GM21737 (cell line): ENCODE results near the gene MTAP.

Source experiments
- ATAC-seq: cut with Tn5 transposase; IDR thresholded peaks from one replicate; pipeline ENCODE4 v1.9.1; 2021; ENCODE audit warnings: mild to moderate bottlenecking, moderate library complexity; ENCODE audit not compliant: unreplicated experiment

MTAP gene

GRCh38 chr9:21804331-21804730 lies 1.9 kb downstream of the MTAP start:
- no peak for ATAC-seq

- ATAC-seq = no peak
Observed at GRCh38 chr9:21804791-21805190, 2.4 kb downstream of the MTAP start.

- no peak for ATAC-seq
Observed at GRCh38 chr9:21806644-21807043, 4.2 kb downstream of the MTAP start.

- no peak for ATAC-seq
Observed at GRCh38 chr9:21810388-21810787, 8.0 kb downstream of the MTAP start.

GRCh38 chr9:21810881-21811280 lies 8.4 kb downstream of the MTAP start:
- ATAC-seq = no peak

- ATAC-seq = no peak
Observed at GRCh38 chr9:21811914-21812313, 9.5 kb downstream of the MTAP start.

- ATAC-seq = no peak
Observed at GRCh38 chr9:21812415-21812814, 10.0 kb downstream of the MTAP start.

- peak; percentile 59 for ATAC-seq
Observed at GRCh38 chr9:21812946-21813568, 10.6 kb downstream of the MTAP start.

- ATAC-seq = peak; percentile 45
Observed at GRCh38 chr9:21813575-21814473, 11.4 kb downstream of the MTAP start.

- ATAC-seq = no peak
Observed at GRCh38 chr9:21815643-21816042, 13.2 kb downstream of the MTAP start.

- ATAC-seq = no peak
Observed at GRCh38 chr9:21817176-21817575, 14.7 kb downstream of the MTAP start.

- ATAC-seq = no peak
Observed at GRCh38 chr9:21825637-21826036, 23.2 kb downstream of the MTAP start.

GRCh38 chr9:21828853-21829410 lies 26.5 kb downstream of the MTAP start:
- ATAC-seq = no peak

GRCh38 chr9:21830589-21830988 lies 28.2 kb downstream of the MTAP start:
- ATAC-seq = no peak

GRCh38 chr9:21831841-21832509 lies 29.5 kb downstream of the MTAP start:
- ATAC-seq = peak; percentile 56

- ATAC-seq = peak; percentile 73
Observed at GRCh38 chr9:21833090-21833801, 30.8 kb downstream of the MTAP start.

- no peak for ATAC-seq
Observed at GRCh38 chr9:21835121-21835520, 32.7 kb downstream of the MTAP start.

- no peak for ATAC-seq
Observed at GRCh38 chr9:21836437-21837161, 34.2 kb downstream of the MTAP start.

GRCh38 chr9:21837501-21837900 lies 35.1 kb downstream of the MTAP start:
- no peak for ATAC-seq

GRCh38 chr9:21840647-21841046 lies 38.2 kb downstream of the MTAP start:
- no peak for ATAC-seq
